ENCODE data around the gene OR1F1.

DNA sequence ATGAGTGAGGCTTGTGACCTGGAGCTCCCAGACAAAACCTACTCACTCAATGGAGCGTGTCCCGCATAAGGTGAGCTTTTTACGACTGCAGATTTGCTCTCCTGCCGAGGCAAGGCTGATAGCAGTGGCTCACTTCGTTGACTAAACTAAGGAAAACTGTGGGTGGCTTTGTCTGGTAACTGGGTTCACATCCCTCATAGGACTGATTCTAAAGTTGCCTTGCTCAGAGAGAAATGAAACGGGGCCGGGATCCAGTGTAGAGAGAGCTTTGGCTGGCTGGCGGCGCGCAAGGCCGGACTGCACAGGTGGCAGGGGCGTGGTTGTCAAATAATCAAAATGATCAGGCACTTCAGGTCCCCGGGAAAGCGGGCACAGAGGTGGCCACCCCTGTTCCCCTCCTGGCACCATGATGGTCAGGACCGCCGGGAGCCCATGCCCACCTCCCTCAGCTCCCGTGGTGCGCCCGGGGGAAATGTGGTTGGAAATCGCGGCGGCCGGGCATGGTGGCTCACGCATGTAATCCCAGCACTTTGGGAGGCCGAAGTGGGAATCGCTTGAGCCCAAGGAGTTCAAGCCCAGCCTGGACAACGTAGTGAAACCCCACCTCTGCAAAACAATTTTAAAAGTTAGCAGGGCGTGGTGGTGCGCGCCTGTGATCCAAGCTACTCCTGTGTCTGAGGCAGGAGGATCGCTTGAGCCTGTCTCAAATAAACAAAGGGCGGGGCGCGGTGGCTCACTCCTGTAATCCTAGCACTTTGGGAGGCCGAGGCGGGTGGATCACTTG is 26.6 kb upstream of the OR1F1 start:
- TF ChIP-seq, protein P1, sequence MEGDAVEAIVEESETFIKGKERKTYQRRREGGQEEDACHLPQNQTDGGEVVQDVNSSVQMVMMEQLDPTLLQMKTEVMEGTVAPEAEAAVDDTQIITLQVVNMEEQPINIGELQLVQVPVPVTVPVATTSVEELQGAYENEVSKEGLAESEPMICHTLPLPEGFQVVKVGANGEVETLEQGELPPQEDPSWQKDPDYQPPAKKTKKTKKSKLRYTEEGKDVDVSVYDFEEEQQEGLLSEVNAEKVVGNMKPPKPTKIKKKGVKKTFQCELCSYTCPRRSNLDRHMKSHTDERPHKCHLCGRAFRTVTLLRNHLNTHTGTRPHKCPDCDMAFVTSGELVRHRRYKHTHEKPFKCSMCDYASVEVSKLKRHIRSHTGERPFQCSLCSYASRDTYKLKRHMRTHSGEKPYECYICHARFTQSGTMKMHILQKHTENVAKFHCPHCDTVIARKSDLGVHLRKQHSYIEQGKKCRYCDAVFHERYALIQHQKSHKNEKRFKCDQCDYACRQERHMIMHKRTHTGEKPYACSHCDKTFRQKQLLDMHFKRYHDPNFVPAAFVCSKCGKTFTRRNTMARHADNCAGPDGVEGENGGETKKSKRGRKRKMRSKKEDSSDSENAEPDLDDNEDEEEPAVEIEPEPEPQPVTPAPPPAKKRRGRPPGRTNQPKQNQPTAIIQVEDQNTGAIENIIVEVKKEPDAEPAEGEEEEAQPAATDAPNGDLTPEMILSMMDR (IDR thresholded peaks at IDR 0.05): no peak
- no peak for TF ChIP-seq ZFX (IDR thresholded peaks at IDR 0.05; ENCODE audit: borderline replicate concordance)
